Stimulated activated naive CD4-positive, alpha-beta T cell treated with Interleukin-2 at 50 U/mL for 16 hours (primary cell): Measurements from ENCODE around the gene NRG3.

ENCODE experiments used
- DNase-seq: peaks from one replicate; lab custom pipeline; 2025; lab: John Stamatoyannopoulos, UW

The NRG3 gene

DNA sequence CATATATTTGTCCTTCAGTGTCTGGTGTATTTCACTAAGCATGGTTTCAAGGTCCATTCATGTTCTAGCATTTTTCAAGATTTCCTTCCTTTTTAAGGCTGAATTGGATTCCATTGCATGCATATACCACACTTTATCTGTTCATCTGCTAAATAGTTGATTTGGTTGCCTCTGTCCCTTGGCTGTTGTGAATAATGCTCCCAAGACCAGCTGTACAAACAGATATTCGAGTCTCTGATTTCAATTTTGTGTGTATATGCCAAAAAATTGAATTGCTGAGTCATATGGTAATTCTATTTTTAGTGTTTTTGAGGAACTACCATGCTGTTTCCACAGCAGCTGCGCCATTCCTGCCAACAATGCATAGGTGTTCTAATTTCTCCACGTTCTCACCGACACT, 216.4 kb downstream of the NRG3 start:
- no peak for DNase-seq

DNA sequence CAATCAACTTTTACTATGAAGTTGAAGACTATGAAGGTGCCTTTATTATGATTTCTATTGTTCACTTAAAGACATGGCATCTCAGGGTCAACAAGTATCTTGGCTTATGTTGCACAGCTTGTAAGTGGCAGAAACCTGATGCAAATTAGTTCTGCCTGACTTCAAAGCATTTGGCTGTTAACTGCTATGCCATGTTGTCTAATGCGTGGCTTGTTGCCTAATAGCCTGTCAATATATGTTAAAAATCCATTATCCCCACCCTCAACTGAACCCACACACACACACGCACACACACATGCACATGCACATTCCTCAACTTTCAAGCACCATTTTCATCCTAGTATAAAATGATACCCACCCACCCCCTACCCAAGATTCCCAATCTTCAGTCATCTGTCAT, 217.1 kb downstream of the NRG3 start:
- no peak for DNase-seq

DNA sequence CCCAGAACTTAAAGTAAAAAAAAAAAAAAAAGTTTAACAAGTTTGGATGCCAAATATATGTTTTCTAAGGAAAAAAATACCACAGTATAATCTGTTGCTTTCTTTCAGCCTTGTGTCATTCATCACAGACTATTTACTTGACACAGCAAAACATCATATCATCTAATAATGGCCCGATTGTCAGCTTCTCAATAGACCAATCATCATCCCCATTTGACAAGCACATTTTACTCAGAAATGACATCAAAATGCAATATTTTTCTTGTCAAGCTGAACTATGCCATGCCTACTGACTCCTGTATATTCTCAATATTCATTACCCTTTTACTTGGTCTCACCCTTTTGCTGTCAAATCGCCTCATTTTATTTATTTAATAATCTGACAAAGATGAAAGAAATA, 249.7 kb downstream of the NRG3 start:
- no peak for DNase-seq

DNA sequence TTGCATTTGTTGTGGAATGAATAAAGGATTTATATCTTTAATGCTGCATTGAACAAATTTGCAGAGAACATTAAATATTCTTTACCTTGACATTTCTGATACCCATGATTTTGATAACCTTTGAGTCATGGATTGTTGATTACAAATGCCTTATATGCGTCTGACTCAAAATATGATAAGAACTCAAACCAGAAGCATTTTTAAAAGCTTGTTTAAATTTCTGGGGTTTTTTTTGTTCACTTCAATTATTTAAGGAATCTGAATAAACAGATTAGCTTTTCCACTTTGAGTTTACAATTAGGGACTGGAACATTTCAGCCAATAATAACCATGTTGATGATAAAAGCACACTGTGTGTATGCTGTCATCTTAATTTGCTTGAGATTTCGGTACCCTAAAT, 253.5 kb downstream of the NRG3 start:
- DNase-seq, result no peak

DNA sequence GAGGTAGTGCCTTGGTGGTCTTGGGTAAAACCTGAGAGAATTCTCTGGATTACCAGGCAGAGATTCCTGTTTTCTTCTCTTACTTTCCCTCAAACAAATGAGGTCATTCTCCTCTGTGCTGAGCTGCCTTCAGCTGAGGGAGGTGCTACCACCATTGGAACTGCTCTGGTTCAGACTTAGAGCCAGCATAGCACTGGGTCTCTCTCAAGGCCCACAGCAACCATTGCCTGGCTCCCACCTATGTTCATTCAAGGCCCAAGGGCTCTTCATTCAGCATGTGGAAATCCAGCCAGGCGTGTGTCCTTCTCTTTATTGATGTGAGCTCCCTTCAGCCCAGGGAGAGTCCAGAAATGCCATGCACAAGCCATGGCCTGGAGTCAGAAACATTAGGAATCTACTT, 261.1 kb downstream of the NRG3 start:
- DNase-seq, result no peak

DNA sequence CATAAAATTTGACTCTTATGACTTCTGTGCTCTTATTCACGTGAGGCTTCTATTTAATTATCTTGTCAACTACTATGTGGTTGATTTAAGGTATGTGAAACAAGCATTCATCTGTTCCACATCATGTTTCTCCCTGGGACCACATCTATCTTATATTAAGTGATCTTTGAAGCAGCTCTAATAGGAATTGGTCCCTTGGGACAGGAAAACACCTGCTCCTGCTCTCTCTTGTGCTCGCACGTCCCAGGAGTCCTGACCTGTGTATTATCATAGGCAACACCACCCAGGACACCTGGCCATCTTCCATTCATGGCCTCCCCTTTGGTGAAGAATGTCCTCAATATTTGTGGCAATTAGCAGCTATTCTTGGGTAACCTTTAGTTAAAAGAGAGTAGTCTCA, 269.2 kb downstream of the NRG3 start:
- DNase-seq, result no peak

DNA sequence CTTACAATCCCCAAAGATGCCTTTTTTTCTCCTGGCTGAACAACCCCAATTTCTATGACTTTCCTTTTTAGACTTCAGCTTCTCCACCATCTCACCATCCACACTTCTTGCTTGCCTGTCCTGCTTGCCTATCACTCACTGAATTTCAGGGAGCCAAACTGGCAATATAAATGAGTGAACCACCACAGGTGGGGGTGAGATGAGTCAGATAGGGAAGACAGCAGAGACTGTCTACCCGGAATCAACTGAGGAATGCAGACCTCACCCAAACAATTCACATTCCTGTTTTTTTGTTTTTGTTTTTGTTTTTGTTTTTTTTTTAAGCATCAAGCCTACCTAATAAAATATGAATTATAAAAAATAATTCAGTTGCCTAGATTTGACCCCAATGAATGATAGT, 273.8 kb downstream of the NRG3 start:
- no peak for DNase-seq

DNA sequence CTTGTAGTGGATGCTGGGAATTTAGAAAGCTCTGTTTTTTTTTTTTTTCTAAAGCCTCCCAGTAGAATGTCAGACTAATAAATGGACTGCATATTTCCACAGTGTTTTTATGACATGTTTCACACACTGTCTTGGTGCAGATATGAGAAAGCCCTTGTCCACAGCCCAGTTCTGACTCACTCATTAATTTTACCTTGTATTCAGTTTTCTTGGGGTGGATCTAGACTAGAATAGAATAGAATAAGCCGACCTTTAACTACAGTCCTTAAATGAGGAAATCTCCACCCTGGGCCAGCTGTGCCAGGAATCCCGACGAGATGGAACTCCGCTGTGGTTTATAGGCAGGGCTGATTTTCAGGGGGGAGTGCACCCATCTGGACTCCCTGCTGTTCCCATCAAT, 274.7 kb downstream of the NRG3 start:
- DNase-seq, result no peak

DNA sequence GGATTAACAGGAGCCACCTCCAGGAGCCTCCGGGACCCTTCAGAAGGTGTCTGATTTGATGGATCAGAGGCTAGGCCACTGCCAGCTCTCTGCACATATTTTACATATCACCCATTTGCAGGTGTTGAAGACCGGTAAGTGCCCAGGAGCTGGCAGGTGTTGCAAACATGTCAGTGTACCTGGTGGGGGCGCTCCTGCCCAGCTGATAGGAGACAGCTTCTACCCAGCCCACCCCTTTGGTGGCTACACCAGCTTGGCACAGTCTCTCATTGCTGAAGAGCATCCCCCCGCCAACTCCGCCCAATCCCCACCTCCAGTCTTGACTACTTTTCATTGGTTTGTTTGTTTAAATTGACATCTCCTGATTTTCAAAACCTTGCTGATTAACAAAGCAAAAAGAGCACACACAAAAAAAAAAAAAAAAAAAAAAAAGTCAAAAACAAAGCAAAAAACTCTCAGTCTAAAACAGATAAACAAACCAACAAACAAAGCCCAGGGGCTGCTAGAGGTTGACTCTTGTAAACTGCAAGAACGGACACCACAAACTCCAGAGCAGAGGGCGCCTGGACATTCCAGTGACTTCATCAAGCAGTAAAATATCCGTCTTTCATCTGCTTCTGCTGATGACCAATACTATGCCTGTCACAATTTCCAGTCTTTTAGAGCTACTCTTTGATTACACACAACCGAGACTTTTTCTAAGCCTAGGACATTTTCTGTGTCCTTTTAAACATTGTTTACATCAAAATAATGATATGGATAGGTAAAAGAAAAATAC, 275.3 kb downstream of the NRG3 start:
- no peak for DNase-seq

DNA sequence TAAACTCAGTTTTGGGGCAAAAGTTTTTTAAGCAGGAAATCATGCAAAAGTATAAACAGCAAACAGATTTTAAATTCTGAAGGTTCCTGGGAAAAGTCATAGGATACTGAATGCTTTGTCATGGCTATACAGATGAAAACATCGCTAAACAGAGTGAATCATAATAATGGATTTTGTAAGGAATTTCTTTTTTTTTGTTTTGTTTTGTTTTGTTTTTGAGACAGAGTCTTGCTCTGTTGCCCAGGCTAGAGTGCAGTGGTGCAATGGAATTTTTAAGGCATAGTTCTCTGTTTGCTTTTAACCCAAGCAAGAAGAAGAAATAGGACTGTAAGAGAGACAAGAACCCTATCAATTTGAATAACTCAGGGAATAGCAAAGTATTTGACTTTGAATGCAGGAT, 285.3 kb downstream of the NRG3 start:
- DNase-seq, result no peak

DNA sequence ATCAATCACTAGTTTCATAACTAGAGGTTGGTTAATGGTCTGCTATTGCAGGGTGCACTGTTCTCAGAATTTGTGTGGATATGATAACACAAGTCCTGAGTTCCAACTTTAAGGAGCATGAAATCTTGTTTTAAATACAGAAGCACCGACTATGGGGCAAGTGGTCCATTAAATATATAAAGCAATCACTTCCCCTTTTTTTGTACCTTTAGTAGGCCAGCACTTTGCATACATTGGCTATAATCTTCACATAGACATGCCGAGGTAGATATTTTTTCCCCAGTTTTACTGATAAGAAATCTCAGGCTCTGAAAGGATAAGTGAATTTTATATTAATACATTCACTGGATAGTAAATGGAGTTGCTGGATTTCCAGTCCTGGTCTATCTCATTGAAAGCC, 286.3 kb downstream of the NRG3 start:
- no peak for DNase-seq

DNA sequence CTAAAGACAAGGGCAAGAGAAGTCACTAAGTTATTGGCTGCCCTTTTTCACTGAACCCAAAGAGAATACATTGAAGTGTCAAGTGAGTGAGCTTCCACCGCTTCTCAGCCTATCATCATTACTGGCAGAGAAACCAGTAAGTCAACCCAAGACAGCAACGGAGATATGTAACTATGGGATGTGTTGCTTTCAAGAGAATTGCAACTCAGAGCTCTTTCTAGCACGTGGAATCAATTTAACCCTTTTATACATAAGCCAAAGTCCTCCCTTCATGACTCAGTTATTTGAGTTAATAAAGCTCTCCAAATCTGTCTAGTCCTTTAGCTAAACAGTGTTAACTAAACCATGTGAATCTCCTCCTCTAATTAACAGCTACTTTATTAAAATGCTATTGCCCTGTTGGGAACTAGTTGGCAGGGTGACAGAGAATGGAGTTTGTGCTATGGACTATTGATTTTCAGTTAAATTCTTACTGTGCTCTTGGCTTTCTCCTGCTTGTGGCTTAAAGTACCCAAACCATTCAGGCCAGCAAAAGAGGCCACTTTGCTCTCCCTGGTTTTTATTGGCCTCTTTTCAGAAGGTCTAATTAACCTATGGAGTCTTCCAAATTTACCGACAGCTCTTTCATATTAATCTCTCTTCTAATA, 287.7 kb downstream of the NRG3 start:
- DNase-seq, result no peak

DNA sequence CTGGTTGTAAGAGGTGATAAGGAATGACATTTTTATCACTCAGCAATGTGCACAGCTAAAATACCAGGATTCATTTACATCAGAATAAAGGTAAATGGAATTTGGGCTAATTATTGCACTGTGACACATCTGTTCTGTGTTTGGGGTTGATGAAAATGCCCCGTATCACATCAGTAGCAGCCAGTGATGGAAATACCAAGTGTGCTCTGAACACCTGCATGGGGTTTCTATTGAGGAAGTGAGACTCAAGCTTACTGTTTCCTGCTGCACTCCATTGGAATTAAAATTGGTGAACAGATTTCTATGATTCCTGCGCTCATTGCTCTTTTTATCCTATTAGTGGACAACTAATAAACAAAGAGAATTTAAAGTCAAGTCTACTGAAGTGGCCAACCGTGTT, 296.9 kb downstream of the NRG3 start:
- DNase-seq, result no peak

DNA sequence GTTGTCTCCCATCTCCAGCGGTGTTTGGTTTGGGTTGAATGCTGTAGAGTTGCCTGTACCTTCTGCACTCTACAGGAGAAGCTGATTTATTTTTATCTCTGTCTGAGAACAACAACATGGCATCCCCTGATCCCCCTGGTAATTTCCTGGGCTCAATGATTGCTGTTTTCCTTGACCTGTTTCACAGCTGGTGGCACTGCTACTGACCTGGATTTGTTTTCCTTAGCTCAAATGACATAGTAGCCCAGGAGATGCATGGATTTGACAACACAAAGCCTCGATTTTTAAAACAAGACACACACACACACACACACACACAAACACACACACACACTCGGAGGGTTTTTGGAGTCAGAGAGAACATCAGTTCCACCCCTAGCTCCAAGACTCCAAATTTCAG, 301.6 kb downstream of the NRG3 start:
- no peak for DNase-seq

DNA sequence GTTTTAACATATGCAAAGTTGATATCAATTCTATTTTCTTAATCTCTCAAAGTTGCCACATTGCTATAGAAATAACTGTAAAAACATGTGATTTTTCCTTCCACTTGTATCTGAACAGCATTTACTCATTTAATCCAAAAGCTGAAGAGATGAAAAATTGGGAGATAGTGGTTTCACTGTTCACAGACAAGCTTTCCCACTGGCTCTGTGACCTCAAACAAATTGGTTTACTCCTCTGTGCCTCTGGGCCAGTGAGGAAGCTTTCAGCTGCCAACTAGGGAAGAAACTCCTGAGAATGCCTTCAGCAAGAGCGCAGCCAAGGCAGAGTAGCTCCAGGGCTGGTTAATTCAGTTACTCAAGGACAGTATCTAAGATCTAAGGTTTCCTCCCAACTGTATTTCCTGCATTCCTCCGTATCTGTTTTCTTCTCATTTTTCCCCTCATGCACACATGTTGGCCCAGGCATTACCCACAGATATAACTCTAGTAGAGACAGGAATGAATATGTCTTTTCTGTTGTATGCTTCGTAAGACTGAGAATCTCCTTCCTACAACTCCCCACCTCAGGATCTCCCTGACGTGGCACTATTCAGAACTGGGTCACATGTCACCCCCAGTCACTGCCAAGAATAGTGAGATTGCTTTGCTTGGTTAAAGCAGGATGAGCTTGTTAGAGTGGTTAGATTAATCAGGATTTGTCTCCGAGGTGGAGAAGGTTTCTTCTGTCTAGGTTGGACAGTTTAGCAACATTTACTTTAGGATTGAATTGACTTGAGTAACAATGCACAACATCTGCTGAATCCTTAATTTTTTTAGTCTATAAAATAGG, 315.7 kb downstream of the NRG3 start:
- no peak for DNase-seq

DNA sequence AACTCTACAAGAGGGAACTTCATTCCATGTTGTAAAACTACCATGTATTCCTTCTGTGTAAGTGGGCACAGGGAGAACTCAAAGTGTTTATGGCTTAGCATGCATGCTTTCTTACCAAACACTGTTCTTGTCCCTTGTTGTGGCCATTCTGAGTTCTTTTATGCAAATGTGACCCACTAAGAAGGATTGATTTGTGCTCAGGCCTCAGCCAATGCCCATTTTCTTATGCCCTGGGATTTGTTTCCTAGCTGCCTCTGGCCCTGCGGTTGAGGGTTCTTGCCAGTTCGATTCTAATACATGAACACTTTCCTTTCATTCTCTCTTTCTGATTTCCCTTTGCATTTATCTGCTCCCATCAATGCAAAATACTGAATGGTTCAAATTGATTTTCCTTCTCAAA, 316.7 kb downstream of the NRG3 start:
- DNase-seq, result no peak

DNA sequence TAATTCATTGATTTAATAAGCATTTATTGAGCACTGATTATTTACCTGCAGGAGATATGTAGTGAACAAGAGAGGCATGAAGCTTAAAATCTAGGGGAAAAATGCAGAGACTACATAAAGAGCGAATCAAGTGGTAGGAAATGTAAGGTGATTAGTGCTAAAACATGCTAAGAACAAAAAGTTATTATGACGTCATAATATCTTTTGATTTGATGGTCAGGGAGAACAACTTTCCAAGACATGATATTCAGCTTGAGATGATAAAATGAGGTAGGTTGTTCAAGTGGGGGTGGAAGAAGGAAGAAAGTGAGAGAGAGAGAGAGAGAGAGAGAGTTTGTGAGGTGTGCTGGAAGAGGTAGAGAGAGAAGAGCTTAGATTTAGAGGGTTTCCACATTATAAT, 317.7 kb downstream of the NRG3 start:
- DNase-seq, result no peak

DNA sequence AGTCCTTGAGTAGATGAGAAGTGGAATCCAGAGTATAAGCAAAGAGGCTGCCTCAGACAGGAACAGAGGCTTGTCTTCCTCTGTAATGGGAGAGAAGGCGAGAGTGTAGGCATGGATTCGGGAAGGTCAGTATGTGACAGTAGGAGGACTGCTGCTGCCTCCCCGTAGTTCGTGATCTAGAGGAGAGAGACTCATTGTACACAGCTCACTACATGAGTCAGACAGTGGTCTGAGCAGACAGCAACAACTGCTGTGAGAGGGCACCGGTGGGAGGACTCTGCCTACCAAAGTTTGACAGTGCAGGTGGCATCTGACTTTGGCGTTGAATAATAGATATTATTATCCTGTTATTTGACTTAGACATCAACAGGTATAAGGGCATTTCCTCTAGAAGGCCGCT, 319.4 kb downstream of the NRG3 start:
- no peak for DNase-seq

DNA sequence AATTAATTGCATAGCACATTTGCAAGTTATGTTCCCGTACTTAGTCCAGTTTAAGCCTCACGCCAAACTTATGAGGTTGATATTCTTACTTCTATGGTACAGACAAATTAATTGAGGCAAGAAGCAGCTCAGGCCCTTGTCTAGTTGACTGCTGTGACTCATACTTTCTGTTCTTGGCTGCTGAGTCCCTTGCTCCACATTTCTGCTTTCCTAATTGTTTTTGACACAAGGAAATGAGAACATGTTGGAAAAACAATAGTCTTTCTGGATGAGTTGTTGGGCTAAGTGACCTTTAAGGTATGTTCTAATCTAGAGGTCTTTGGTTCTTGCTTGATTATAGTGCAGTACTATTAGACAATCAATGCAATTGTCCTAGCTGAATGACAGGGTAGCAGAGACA, 331.8 kb downstream of the NRG3 start:
- DNase-seq, result no peak

DNA sequence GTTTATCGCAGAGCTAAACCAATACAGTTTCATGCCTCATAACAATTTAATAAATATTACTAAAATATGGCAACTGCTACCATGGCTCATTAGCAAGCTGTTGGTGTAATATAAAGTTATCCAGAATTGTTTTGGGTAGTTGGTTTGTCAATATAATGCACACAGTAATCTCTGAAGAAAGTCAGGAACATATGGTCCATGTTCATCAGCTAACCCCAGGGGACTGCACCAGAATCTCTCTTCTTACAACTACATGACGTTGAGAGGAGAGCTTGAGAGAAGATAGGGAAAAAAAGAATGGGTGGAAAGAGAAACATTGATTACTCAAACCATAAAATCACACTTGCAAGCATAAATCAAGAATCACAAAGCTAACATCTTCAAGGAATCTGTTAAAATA, 333.7 kb downstream of the NRG3 start:
- DNase-seq, result no peak

DNA sequence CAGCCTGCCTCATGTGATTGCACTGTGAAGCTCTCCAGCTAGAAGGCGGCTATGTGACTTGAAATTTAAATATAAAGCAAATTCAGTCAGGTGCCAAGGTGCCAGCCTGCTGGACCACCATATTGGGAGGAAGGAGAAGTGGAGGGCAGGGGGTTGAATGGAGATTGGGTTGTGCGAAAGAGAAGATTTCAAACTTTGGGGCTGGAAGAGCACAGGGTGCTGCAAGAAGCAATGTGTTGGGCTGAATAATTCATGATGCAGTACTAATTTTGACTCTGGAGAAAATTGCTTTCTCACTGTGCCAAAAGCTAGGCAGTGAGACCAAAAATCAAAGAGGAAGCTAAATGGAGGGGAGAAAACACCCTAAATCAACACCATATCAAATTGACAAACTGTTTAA, 335.3 kb downstream of the NRG3 start:
- DNase-seq, result no peak

DNA sequence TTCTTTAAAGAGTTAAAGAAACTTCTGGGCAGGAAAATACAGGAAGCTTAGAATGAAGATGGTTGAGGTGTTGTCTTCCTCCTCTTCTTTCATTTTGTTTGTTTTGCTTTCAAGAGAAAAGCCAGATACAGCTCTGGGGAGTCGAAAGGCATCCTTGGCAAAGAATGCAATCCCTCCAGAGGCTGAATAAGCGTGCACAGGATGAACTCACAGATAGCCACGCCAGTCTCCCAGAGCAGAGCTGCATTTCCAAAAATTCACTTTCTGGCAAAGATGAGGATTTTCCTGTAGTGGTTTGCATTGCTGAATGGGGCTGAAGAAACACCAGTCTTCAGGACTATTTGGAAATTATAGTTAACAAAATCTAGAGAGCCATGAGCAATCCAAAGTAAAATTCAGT, 336.4 kb downstream of the NRG3 start:
- no peak for DNase-seq

DNA sequence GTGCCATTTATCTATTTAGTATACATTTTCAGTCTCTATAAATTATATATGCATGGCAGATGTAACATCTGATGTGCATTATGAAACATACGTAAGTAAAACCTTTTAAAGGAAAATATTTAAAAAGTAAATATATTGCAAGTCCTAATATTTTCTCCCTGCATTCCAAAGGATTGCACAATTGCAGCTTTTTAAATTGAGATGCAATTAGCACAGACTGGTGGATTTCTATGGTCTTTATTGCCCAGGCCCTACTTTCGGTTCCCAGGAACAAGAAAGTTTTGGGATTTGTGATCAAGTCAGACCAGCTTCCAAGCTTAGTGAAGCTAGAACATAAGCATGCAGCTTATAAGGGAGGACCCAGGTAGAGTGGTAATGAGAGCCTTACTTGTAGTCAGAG, 337.8 kb downstream of the NRG3 start:
- no peak for DNase-seq
